DOHH2 (cell line): ENCODE data around the gene HOATZ.

Experiments
- H3F3A ChIP-seq: fragments of 200-600 bp; sonication (generic), shearing (Covaris generic); 2 replicates; pipeline ENCODE4 v1.6.0; 2016; ENCODE audit warnings: antibody characterized with exemption, mild to moderate bottlenecking; ENCODE audit not compliant: control insufficient read depth, insufficient read depth
- H3K27ac ChIP-seq: fragments of 200-600 bp; sonication (generic); 2 replicates; pipeline ENCODE4 v1.5.1; 2014; ENCODE audit warnings: low read depth, mild to moderate bottlenecking, low read length, moderate library complexity
- H3K27me3 ChIP-seq: fragments of 200-600 bp; sonication (generic); 2 replicates; pipeline ENCODE4 v1.6.1; 2014; ENCODE audit warnings: mild to moderate bottlenecking, low read length, mixed read lengths; ENCODE audit not compliant: control insufficient read depth
- H3K36me3 ChIP-seq: fragments of 200-600 bp; sonication (generic); 2 replicates; pipeline ENCODE4 v1.6.1; 2014; ENCODE audit warnings: mild to moderate bottlenecking, low read length, moderate library complexity, mixed read lengths; ENCODE audit not compliant: control insufficient read depth
- H3K4me1 ChIP-seq: fragments of 200-600 bp; sonication (generic); 2 replicates; pipeline ENCODE4 v1.6.1; 2014; ENCODE audit warnings: mild to moderate bottlenecking, low read length, mixed read lengths; ENCODE audit not compliant: control insufficient read depth
- H3K4me2 ChIP-seq: fragments of 200-600 bp; sonication (generic); 2 replicates; pipeline ENCODE4 v1.6.0; 2014; ENCODE audit warnings: mild to moderate bottlenecking, low read length, moderate library complexity
- H3K4me3 ChIP-seq: fragments of 200-600 bp; sonication (generic); 2 replicates; pipeline ENCODE4 v1.5.1; 2014; ENCODE audit warnings: mild to moderate bottlenecking, low read length, mixed read lengths
- H3K79me2 ChIP-seq: fragments of 200-600 bp; sonication (generic); 2 replicates; pipeline ENCODE4 v1.6.1; 2014; ENCODE audit warnings: mild to moderate bottlenecking, low read length, mixed read lengths; ENCODE audit not compliant: control insufficient read depth
- H3K9me2 ChIP-seq: fragments of 200-600 bp; sonication (generic); replicated peaks from 2 replicates; pipeline ENCODE4 v1.6.1; 2014; ENCODE audit warnings: mild to moderate bottlenecking, low read length, mixed read lengths; ENCODE audit not compliant: control insufficient read depth
- H3K9me3 ChIP-seq: fragments of 200-600 bp; sonication (generic); 2 replicates; pipeline ENCODE4 v1.6.1; 2014; ENCODE audit warnings: antibody characterized with exemption, low read length, mixed read lengths; ENCODE audit not compliant: control insufficient read depth, insufficient read depth
- H4K20me1 ChIP-seq: fragments of 200-600 bp; sonication (generic); 2 replicates; pipeline ENCODE4 v1.6.0; 2014; ENCODE audit warnings: low read depth, mild to moderate bottlenecking, antibody characterized with exemption, low read length, moderate library complexity; ENCODE audit not compliant: control insufficient read depth, insufficient read depth
- CTCF ChIP-seq: fragments of 200-600 bp; sonication (generic); IDR thresholded peaks from one replicate; pipeline ENCODE4 v1.5.1; 2014; ENCODE audit warnings: antibody characterized with exemption, mild to moderate bottlenecking, low read depth, low read length; ENCODE audit not compliant: poor library complexity, severe bottlenecking
- EZH2phosphoT487 ChIP-seq: fragments of 200-600 bp; sonication (generic); IDR thresholded peaks from 2 replicates; pipeline ENCODE4 v1.6.1; 2017; ENCODE audit warnings: borderline replicate concordance, mild to moderate bottlenecking, antibody characterized with exemption, low read length, moderate library complexity, mixed read lengths

HOATZ gene

DNA sequence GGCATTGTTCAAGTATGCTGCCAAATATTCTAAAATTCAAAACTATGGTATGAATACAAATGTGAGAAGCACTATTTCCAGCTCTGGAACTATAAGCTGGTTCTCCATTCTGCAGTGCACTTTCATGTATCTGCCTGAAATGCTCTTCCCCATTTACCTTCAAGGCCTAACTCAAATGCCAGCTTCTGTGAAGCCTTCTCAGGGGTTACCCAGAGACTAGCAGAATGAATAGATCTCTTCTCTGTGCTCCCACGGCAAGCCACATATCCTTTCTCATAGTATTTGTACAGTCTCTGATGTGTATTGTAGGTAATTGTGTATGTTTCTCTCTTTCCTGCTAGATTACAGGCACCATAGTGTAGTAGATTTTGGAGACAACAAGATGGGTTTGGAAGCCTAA lies 4.1 kb downstream of the HOATZ start:
- Histone ChIP-seq H3F3A (no peaks in the 10 kb centered on the region), H3K9me2 (no peaks in the 10 kb centered on the region), H3K36me3 (no peaks in the 10 kb centered on the region), H3K4me2 (no peak overlapping the region), H3K27me3 (peaks cover 15% of the 10 kb centered on the region), H3K79me2 (no peaks in the 10 kb centered on the region), H3K4me3 (no peak overlapping the region), H3K4me1 (no peaks in the 10 kb centered on the region), H3K27ac (no peak overlapping the region), H3K9me3 (no peaks in the 10 kb centered on the region), H4K20me1 (no peaks in the 10 kb centered on the region)
- TF ChIP-seq CTCF (no peak), EZH2phosphoT487 (no peak)

- H3K27ac ChIP-seq, result no peak overlapping the region
- no peaks in the 10 kb centered on the region for H3K36me3 ChIP-seq
- no peak overlapping the region for H3K4me2 ChIP-seq
- H3K4me3 ChIP-seq, result no peak overlapping the region
- H3K9me3 ChIP-seq, result no peaks in the 10 kb centered on the region
- no peaks in the 10 kb centered on the region for H3K79me2 ChIP-seq
- H3K27me3 ChIP-seq, result peaks cover 15% of the 10 kb centered on the region
- no peaks in the 10 kb centered on the region for H3K4me1 ChIP-seq
- H3F3A ChIP-seq, result no peaks in the 10 kb centered on the region
- no peaks in the 10 kb centered on the region for H3K9me2 ChIP-seq
- H4K20me1 ChIP-seq, result no peaks in the 10 kb centered on the region
- no peak for TF ChIP-seq EZH2phosphoT487
- no peak for TF ChIP-seq CTCF
Observed at GRCh38 chr11:111520560-111520959, 6.0 kb downstream of the HOATZ start.

GRCh38 chr11:111521135-111521534 lies 6.6 kb downstream of the HOATZ start:
- no peaks in the 10 kb centered on the region for H3K36me3 ChIP-seq
- no peaks in the 10 kb centered on the region for H4K20me1 ChIP-seq
- H3K4me3 ChIP-seq, result no peak overlapping the region
- no peaks in the 10 kb centered on the region for H3F3A ChIP-seq
- TF ChIP-seq CTCF (no peak), EZH2phosphoT487 (no peak)
- H3K4me2 ChIP-seq, result no peak overlapping the region
- H3K9me2 ChIP-seq, result no peaks in the 10 kb centered on the region
- peaks cover 15% of the 10 kb centered on the region for H3K27me3 ChIP-seq
- H3K79me2 ChIP-seq, result no peaks in the 10 kb centered on the region
- no peak overlapping the region for H3K27ac ChIP-seq
- no peaks in the 10 kb centered on the region for H3K4me1 ChIP-seq
- H3K9me3 ChIP-seq, result no peaks in the 10 kb centered on the region

DNA sequence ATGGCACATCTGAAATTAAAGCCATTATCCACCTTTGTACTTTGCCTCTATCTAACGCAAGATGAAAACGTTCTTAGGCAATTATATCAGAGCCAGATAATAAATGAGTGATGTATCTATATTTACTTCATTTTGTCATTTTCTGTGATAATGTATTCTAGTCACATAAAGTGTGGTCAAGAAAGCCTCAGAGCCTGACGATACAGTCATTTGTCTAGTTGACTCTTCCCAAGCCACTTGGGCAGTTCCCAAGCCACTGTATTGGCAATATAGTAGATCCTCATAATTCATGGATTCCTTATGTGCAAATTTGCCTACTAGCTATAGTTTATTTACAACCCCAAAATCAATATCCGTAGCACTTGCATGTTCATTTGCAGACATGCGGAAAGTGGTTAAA lies 7.8 kb downstream of the HOATZ start:
- TF ChIP-seq CTCF, result no peak
- no peak for TF ChIP-seq EZH2phosphoT487
- Histone ChIP-seq H3K27me3 (peaks cover 15% of the 10 kb centered on the region), H3K36me3 (no peaks in the 10 kb centered on the region), H3F3A (no peaks in the 10 kb centered on the region), H3K4me3 (no peak overlapping the region), H3K27ac (no peak overlapping the region), H3K4me1 (no peaks in the 10 kb centered on the region), H3K79me2 (no peaks in the 10 kb centered on the region), H3K9me3 (no peaks in the 10 kb centered on the region), H4K20me1 (no peaks in the 10 kb centered on the region), H3K4me2 (no peak overlapping the region), H3K9me2 (no peaks in the 10 kb centered on the region)
